Cardiac fibroblast (primary cell): ENCODE data around the gene RNF148.

Source experiments
- DNase-seq, 2 donors: peaks; one replicate each; pipeline versions ENCODE4 v3.0.0 to v3.0.0-alpha.2; 2010; ENCODE audit warnings: low read depth in 2 of 2
- H3K4me3 ChIP-seq, 2 donors: replicated peaks in 1 of 2; 1 replicate in 1 of 2; 2 replicates in 1 of 2; pipeline ENCODE4 v1.5.1; 2011; ENCODE audit warnings: low read depth in 2 of 2, low read length in 2 of 2, mild to moderate bottlenecking in 2 of 2, moderate library complexity in 1 of 2
- CTCF ChIP-seq: IDR thresholded peaks from one replicate; pipeline ENCODE4 v1.5.1; 2011; ENCODE audit warnings: low read depth, mild to moderate bottlenecking, low read length, inconsistent platforms

Gene RNF148

DNA sequence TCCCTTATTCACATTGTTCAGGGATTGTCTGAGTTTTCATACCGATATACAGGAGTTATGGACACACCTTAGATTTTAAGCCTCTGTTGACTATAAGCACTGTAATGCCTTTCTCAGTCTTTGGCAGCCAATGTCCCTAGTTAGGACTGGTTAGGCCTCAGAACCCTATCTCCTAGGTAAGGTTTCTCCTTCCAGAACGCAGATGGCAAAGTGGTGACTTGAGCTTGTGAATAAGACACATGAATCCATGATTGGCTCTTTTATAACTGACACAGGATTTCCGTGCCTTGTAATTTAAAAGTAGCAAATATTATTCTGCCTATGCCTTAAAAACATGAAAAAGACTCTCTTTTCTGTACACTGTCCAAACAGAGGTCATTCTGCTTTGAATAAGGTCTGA is 12.5 kb upstream of the RNF148 start:
- H3K4me3 ChIP-seq = no peak overlapping the region
- TF ChIP-seq CTCF = no peak
- DNase-seq = no peak

DNA sequence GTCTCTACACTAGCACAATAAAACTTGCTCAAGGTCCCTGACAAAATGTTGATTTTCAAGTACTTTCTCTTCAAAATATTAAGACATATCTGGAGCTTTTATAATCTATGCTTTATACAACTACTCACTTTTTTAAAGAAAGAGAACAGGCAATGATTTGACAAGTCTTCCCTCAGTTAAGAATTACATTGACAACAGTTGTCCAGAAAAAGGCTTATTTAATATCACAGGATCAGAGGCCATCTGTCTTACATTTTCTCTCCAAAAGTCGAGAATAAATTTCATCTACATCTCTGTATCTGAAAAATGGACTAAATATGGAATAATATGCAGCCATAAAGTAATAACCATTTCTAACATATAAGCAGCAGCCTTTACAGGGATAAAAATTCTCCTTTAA is 8.2 kb upstream of the RNF148 start:
- no peak overlapping the region for H3K4me3 ChIP-seq
- no peak for DNase-seq
- no peak for TF ChIP-seq CTCF

- H3K4me3 ChIP-seq = no peak overlapping the region
- no peak for TF ChIP-seq CTCF
- DNase-seq = no peak
These were observed 7.4 kb upstream of the RNF148 start for GRCh38 chr7:122709930-122710646.

- peak in 1 of 2 donors; percentile 35 for DNase-seq
- no peak overlapping the region for H3K4me3 ChIP-seq
- TF ChIP-seq CTCF = no peak
These were observed 4.1 kb upstream of the RNF148 start for GRCh38 chr7:122706836-122707235.

DNA sequence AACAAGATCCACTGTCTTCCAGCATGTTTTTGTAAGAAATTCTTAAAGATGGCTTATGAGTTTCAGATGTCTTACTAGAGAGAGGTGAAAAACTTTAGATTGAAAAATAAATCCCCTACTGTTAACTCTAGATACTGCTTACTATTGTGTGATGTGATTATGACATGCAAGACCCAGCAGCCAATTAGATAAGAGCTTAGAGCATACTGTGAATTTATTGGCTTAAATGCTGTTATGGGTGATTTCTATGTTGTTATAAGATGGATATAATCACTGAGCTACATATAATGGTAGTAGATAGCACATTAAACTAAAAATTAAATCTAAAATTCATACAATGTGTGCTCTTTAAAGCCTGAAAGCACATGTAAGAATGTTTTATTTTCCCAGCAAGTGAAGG is 3.7 kb downstream of the RNF148 start, which contains the start of gene RNF133:
TSS of gene RNF133 (minus strand) at position 101 of the 400 bp plus-strand sequence. CDS start 199 bp downstream, outside the sequence.
- DNase-seq = no peak
- H3K4me3 ChIP-seq = no peak within 1 kb of the TSS
- no peak for TF ChIP-seq CTCF

- H3K4me3 ChIP-seq = no peak overlapping the region
- no peak for TF ChIP-seq CTCF
- no peak for DNase-seq
These were observed 6.9 kb downstream of the RNF148 start for GRCh38 chr7:122695816-122696215.

DNA sequence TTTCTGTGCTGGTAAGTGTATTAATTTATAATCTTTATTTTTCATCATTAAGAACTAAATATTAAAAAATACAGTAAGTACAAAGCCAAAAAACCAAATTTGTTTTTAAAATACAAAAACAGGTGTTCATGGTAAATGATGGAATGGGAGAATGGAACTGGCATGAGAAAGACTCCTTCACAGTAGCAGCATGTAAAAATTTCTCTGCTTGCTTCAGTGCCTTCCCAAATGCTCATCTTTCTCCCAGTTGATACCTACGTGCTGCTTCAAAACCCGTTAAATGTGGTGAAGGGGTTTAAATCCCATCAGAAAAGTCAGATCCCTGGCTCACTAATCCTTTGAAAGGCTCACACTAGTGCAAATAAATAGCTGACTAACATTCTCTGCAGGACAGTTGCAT is 8.0 kb downstream of the RNF148 start:
- DNase-seq = no peak
- no peak for TF ChIP-seq CTCF
- H3K4me3 ChIP-seq = no peak overlapping the region
